ENCODE measurements around the gene TGM2.
A peak's percentile ranks its signal among the peaks of the same experiment; 100 is the strongest.

Gene TGM2

DNA sequence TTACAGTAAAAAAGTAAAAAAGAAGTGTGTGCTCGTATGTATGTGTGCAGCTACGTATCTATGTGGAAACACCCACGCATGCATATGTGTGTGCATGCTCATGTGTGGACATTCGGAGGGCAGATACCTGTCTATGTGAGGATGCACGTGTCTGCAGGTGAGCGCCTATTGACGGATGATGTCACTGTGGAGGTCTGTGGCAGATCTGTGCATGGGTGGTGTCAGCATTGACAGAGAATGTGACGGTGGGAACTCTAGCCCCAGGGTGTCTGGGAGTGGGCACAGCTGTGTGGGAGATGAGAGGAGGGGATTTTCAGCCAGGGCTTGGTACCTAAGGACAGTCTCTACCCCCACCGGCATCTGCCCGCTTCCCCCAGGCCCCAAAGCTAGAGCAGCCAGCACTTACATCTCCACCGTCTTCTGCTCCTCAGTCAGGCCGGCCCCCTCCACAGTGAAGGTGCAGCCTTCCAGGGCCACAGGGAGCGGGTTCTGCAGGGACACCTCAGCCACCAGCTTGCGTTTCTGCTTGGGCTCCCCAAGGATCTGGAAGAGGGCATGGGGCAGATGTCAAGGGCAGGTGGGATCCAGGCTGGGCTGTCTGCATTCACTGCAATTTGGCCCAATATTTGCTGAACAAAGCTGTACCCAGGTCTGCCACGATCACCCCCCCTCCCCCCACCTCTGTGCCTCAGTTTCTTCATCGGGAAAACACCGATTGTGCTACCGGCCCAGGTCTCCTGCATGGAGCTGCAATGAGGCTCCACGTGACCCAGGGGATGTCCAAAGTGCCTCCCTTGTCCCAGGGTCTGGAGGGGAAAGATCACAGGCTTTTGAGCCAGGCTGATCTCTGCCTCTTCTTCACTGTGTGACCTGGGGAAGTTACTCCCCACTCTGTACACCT, 34.1 kb downstream of the TGM2 start:
- Histone ChIP-seq H3K36me3 (ENCODE audit: insufficient read depth, low read length) (no peaks in the 10 kb centered on the region), H3K27ac (ENCODE audit: low read depth, low read length) (no peak overlapping the region), H3K9ac (ENCODE audit: low read length) (no peak overlapping the region), H3K27me3 (ENCODE audit: control insufficient read depth in 1 of 2, insufficient read depth in 2 of 2, low read length in 2 of 2) (no peaks in the 10 kb centered on the region), H3K4me3 (ENCODE audit: low read depth in 1 of 2, low read length in 2 of 2) (no peak overlapping the region), H3K9me3 (ENCODE audit: low read length) (no peaks in the 10 kb centered on the region), H3K4me1 (ENCODE audit: insufficient read depth, low read length) (peaks cover 15% of the 10 kb centered on the region)

DNA sequence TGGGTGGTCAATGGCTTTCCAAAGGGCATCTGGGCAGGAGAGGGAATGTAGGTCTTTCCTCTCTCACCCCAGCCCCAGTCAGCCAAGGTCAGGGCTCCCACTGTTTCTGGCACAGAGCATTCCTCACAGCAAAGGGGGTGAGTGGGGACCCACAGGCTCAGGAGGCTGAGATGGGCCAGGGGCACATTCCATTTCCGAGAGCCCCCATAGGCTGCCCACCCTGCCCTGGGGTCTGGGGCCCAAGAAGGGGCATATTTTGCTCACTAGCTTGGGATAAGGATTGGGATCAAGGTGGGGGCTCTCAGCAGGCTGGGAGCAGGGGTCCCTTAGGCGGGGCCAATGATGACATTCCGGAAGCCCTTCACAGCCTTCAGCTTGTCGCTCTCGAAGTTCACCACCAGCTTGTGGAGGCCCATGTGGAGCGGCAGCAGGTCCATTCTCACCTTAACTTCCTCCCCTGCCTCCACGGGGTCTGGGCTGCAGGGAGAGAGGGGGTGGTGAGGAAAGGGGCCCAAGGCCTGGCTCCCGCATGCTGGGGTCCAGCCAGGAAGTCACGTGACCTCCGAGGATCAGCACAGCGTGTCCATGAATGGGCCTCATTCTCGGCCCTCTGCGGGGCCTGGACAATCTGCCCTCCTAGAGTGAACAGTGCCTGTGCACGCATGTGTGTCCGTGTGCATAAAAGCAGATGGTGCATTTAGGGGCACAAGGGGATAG, 35.0 kb downstream of the TGM2 start:
- H3K4me3 ChIP-seq (ENCODE audit: low read depth in 1 of 2, low read length in 2 of 2) = no peak overlapping the region
- no peak overlapping the region for H3K27ac ChIP-seq (ENCODE audit: low read depth, low read length)
- H3K36me3 ChIP-seq (ENCODE audit: insufficient read depth, low read length) = no peaks in the 10 kb centered on the region
- H3K9ac ChIP-seq (ENCODE audit: low read length) = no peak overlapping the region
- peaks cover 23% of the 10 kb centered on the region for H3K4me1 ChIP-seq (ENCODE audit: insufficient read depth, low read length)
- no peaks in the 10 kb centered on the region for H3K9me3 ChIP-seq (ENCODE audit: low read length)
- H3K27me3 ChIP-seq (ENCODE audit: control insufficient read depth in 1 of 2, insufficient read depth in 2 of 2, low read length in 2 of 2) = no peaks in the 10 kb centered on the region

DNA sequence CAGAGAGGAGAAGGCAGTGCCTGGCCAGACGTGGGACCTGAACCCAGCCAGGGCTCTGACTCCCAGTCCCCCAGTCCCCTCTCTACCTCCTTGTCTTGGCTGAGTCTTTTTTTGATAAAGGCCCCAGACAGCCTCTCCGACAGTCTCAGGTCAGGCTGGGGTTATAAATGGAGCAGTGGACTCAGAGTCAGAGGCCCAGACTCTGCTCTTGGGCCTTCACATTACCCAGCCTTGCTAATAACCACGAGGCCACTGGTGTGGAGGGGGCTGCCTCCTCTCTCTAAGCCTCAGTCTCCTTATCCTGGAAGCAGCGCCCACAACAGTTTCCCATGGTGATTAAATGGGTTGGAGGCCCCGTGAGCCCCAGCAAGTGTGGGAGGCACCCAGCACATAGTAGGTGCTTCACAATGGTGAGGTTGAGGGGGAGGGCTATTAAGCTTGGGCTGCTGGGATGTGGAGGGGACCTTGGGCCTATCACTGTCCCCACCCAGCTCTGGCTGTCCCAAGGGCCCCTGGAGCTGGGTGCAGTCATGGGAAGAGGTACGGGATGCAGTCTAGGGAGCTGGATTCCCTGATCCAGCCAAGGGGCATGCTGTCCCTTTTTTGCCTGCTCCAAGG, 35.7 kb downstream of the TGM2 start:
- Histone ChIP-seq H3K36me3 (ENCODE audit: insufficient read depth, low read length) (no peaks in the 10 kb centered on the region), H3K27ac (ENCODE audit: low read depth, low read length) (no peak overlapping the region)

DNA sequence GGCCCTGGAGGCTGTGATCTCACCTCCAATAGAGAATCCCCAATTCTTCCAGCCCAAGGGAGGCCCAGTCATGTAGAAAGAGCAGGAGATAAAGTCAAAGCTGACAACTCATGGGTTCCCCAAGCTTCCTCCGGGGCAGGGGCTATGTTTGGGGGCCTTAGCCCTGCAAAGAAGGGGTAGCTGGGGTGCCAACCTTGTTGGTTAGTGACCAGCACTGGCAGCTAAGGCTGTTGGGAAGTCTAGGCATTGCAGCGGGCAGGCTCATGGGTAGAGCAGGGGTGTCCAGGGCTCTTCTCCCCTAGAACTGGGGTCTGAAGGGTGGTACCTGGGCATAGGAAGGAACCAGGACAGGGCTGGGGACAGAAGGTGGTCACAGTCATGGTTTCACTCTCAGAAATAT, 36.4 kb downstream of the TGM2 start:
- Histone ChIP-seq H3K27ac (ENCODE audit: low read depth, low read length) (no peak overlapping the region), H3K4me1 (ENCODE audit: insufficient read depth, low read length) (peaks cover 27% of the 10 kb centered on the region), H3K4me3 (ENCODE audit: low read depth in 1 of 2, low read length in 2 of 2) (no peak overlapping the region), H3K36me3 (ENCODE audit: insufficient read depth, low read length) (no peaks in the 10 kb centered on the region), H3K9ac (ENCODE audit: low read length) (no peak overlapping the region), H3K9me3 (ENCODE audit: low read length) (no peaks in the 10 kb centered on the region), H3K27me3 (ENCODE audit: control insufficient read depth in 1 of 2, insufficient read depth in 2 of 2, low read length in 2 of 2) (no peaks in the 10 kb centered on the region)

More for the DNA sequence above, 35.7 kb downstream of the TGM2 start:
- H3K9me3 ChIP-seq (ENCODE audit: low read length) = no peaks in the 10 kb centered on the region
- peaks cover 27% of the 10 kb centered on the region for H3K4me1 ChIP-seq (ENCODE audit: insufficient read depth, low read length)
- H3K9ac ChIP-seq (ENCODE audit: low read length) = no peak overlapping the region
- no peaks in the 10 kb centered on the region for H3K27me3 ChIP-seq (ENCODE audit: control insufficient read depth in 1 of 2, insufficient read depth in 2 of 2, low read length in 2 of 2)
- H3K4me3 ChIP-seq (ENCODE audit: low read depth in 1 of 2, low read length in 2 of 2) = no peak overlapping the region

DNA sequence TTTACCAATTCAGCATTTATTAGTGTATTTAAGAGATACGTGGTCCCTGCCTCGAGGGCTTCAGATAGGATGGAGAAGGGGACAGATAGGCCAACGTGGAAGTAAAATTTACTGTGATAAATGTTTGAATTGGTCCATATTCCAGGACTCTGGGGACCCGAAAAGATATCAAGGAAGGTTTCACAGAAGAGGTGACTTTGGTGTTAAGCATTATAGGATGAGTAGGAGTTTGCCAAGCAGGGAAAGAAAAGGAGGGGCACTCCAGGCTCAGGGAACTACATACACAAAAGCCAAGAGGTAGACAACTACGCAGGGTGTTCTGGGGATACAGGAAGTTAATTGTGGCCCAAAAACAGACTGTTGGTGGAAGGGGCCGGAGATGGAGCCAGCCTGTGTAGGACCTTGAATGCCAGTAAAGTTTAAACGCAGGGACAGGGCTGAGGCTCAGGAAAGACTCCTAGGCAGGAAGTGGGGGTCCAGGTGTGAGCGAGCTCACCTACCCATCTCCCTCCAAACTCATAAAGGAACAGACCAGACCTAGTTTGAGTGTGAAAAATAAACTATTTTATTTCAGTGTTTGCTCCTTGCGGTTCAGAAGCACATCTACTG, 37.0 kb downstream of the TGM2 start:
- H3K27ac ChIP-seq (ENCODE audit: low read depth, low read length) = no peak overlapping the region

DNA sequence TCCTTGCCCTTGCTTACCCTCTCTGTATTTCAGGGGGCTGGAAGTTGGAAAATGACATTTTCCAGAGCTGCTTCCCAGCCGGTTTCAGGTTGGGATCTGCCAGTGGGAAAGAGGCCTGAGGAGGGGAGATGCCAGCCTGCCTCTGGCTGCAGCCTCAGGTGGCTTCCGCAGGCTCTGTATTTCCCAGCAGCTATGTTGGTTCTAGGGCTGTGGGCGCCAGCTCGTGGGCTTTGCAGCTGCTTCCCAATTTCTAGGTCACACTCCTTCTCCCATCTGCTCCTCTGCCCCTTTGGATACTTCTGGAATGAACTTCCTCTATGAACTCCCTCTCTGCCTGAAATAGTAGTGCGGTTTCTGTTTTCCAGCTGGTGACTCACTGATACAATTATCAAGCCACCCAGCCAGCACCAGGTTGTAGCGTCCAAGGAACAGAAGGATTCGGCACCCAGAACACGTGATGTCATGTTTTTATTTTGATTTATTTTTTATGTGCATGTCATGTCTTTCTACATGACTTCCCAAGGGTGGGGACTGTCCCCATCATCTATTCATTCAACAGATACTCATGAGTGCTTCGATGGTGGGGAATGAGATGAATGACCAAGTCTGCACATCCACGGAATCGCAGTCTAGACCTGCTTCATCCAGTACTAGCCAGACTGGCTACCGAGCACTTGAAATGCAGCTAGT, 38.0 kb downstream of the TGM2 start:
- Histone ChIP-seq H3K36me3 (ENCODE audit: insufficient read depth, low read length) (no peaks in the 10 kb centered on the region), H3K4me1 (ENCODE audit: insufficient read depth, low read length) (peaks cover 27% of the 10 kb centered on the region), H3K4me3 (ENCODE audit: low read depth in 1 of 2, low read length in 2 of 2) (no peak overlapping the region), H3K9ac (ENCODE audit: low read length) (no peak overlapping the region), H3K9me3 (ENCODE audit: low read length) (no peaks in the 10 kb centered on the region), H3K27ac (ENCODE audit: low read depth, low read length) (peak overlapping the region; percentile 5), H3K27me3 (ENCODE audit: control insufficient read depth in 1 of 2, insufficient read depth in 2 of 2, low read length in 2 of 2) (no peaks in the 10 kb centered on the region)

More for the DNA sequence above, 37.0 kb downstream of the TGM2 start:
- Histone ChIP-seq H3K36me3 (ENCODE audit: insufficient read depth, low read length) (no peaks in the 10 kb centered on the region), H3K9me3 (ENCODE audit: low read length) (no peaks in the 10 kb centered on the region), H3K27me3 (ENCODE audit: control insufficient read depth in 1 of 2, insufficient read depth in 2 of 2, low read length in 2 of 2) (no peaks in the 10 kb centered on the region), H3K4me3 (ENCODE audit: low read depth in 1 of 2, low read length in 2 of 2) (no peak overlapping the region), H3K9ac (ENCODE audit: low read length) (no peak overlapping the region), H3K4me1 (ENCODE audit: insufficient read depth, low read length) (peaks cover 27% of the 10 kb centered on the region)

DNA sequence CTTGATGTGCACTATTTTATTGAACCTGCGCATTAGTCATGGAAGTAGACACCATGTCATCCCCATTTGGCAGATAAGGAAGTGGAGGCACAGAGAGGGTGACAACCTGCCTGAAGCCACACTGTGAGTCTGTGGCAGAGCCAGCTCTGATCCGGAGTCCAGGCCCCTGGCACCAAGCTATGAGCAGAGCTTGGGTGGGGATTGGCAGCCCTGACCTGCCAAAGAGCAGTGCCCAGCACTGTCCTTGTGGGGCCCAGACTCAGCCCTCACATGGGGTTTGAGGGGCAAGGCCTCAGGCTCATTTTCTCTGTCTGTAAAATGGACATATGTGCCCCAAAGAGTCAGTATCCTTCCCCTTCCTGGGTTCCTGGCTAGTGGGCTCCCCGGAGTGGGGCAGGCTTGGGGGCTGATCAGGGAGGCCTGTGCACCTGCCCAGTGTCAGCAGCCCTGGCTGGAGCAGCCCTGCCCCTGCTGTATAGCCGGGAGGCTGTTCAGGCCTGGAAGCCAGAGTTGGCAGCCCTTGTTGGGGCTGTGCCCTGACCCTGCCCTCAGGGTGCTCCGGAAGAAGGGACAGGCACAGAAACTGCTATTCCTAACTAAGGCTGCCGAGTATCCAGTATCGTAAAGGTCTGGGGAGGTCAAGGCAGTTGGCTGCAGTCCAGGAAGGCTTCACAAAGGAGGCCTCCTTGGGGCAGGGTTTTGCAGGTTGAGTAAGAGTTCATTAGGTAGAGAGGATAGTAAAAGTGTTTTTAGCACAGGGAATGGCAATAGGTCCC, 38.7 kb downstream of the TGM2 start:
- no peak overlapping the region for H3K9ac ChIP-seq (ENCODE audit: low read length)
- no peaks in the 10 kb centered on the region for H3K36me3 ChIP-seq (ENCODE audit: insufficient read depth, low read length)
- peak overlapping the region; percentile 5 for H3K27ac ChIP-seq (ENCODE audit: low read depth, low read length)
- H3K9me3 ChIP-seq (ENCODE audit: low read length) = no peaks in the 10 kb centered on the region
- H3K27me3 ChIP-seq (ENCODE audit: control insufficient read depth in 1 of 2, insufficient read depth in 2 of 2, low read length in 2 of 2) = no peaks in the 10 kb centered on the region
- H3K4me3 ChIP-seq (ENCODE audit: low read depth in 1 of 2, low read length in 2 of 2) = no peak overlapping the region
- H3K4me1 ChIP-seq (ENCODE audit: insufficient read depth, low read length) = peaks cover 27% of the 10 kb centered on the region

DNA sequence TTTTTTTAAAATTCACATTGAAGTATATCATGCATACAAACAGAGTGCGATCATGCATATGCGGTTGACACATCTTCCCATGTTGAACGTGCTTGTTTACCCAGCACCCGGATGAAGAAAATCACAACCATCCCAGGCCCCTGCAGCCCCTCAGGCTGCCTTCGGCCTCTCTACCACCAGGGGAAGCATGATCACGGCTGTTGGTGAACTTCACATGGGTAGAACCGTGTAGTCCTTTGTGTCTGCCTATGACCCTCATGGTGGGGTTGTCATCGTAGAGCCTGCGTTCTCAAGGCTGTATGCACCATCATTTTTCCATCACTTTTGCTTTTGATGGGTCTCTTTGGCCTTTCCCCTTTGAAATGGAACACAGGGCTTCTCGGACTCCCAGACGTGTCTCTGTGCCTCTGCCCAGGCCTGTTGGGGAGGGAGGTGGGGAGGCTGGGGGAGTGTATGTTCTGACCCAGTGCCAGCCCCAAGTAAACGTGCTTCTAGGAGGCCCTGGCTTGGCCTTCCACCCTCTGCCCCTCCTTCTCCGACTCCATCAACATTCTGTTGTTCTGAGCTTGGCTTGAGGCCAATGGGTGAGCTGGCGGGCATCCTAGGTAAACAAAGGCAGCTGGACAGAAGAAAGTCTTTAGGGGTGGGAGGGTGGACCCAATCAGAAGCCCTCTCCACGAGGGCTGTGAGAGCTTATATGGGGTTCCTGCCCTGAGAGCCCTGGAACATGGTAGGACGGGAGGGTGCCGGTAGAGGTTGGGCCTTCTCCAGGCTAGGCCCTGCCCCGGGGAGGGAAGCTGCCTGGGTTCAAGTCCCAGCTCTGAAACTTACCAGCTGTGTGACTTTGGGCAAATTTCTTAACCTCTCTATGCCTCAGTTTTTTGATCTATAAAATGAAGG, 39.7 kb downstream of the TGM2 start:
- Histone ChIP-seq H3K27me3 (ENCODE audit: control insufficient read depth in 1 of 2, insufficient read depth in 2 of 2, low read length in 2 of 2) (no peaks in the 10 kb centered on the region), H3K4me3 (ENCODE audit: low read depth in 1 of 2, low read length in 2 of 2) (no peak overlapping the region), H3K9ac (ENCODE audit: low read length) (no peak overlapping the region), H3K27ac (ENCODE audit: low read depth, low read length) (no peak overlapping the region), H3K4me1 (ENCODE audit: insufficient read depth, low read length) (peaks cover 27% of the 10 kb centered on the region), H3K36me3 (ENCODE audit: insufficient read depth, low read length) (no peaks in the 10 kb centered on the region), H3K9me3 (ENCODE audit: low read length) (no peaks in the 10 kb centered on the region)

DNA sequence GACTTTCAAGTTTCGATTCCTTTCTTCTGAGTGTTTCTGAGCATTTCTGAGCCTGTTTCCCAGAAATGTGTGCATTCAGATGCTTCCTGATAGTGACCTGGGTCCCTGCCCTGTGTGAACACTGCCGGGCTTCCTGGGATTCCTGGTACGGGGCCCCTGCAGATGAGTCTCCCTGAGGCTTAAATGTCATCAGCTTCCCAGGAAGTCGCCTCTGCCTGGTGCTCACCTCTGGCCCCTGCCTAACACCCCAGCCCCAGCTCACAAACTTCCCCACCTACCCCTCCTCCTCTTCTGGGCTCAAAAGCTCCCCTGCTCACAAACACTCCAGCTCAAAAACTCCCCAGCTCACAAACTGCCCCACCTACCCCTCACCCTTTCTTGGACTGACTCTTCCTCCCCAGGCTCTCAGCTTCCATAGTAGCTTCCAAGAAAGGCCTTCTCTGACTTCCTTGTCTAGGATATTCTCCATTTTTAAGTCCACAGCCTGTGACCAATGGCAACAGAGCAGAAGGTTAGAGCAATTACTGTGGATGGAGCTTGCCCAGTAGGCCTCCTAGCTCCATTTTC, 42.0 kb downstream of the TGM2 start:
- Histone ChIP-seq H3K4me3 (ENCODE audit: low read depth in 1 of 2, low read length in 2 of 2) (no peak overlapping the region), H3K27ac (ENCODE audit: low read depth, low read length) (no peak overlapping the region), H3K27me3 (ENCODE audit: control insufficient read depth in 1 of 2, insufficient read depth in 2 of 2, low read length in 2 of 2) (no peaks in the 10 kb centered on the region), H3K36me3 (ENCODE audit: insufficient read depth, low read length) (no peaks in the 10 kb centered on the region), H3K4me1 (ENCODE audit: insufficient read depth, low read length) (peaks cover 27% of the 10 kb centered on the region), H3K9ac (ENCODE audit: low read length) (no peak overlapping the region), H3K9me3 (ENCODE audit: low read length) (no peaks in the 10 kb centered on the region)

All from muscle layer of colon (tissue), 2 donors.